HepG2 (cell line): ENCODE results near the gene FCER1G. TPM values are rescaled to one million over a fixed set of nuclear protein-coding genes. Genes with fewer than 3 reads are reported as not detected.

ENCODE experiments used
- GPN1 ChIP-seq: sonication (generic); formaldehyde crosslinking; IDR thresholded peaks from 2 replicates; pipeline ENCODE4 v1.5.1; 2020; ENCODE audit warnings: missing genetic modification reagents, borderline replicate concordance
- KDM1A ChIP-seq: IDR thresholded peaks from 2 replicates; pipeline ENCODE4 v1.6.1; 2016; ENCODE audit warnings: missing compliant biosample characterization
- MXD4 ChIP-seq: IDR thresholded peaks from 2 replicates; pipeline ENCODE4 v1.6.1; 2016; ENCODE audit warnings: mild to moderate bottlenecking, missing biosample characterization, missing genetic modification reagents
- NFKBIZ ChIP-seq: IDR thresholded peaks from 2 replicates; pipeline ENCODE4 v1.6.1; 2018; ENCODE audit warnings: missing genetic modification reagents, missing compliant biosample characterization
- RXRB ChIP-seq: IDR thresholded peaks from 2 replicates; pipeline ENCODE4 v1.6.1; 2016; ENCODE audit warnings: borderline replicate concordance, missing genetic modification reagents, missing compliant biosample characterization
- SATB2 ChIP-seq: sonication (generic); formaldehyde crosslinking; IDR thresholded peaks from 2 replicates; pipeline ENCODE4 v1.5.0; 2020; ENCODE audit warnings: missing genetic modification reagents
- SYNCRIP ChIP-seq: fragments of 200-400 bp; formaldehyde crosslinking; IDR thresholded peaks from 2 replicates; pipeline ENCODE4 v1.6.1; 2018; ENCODE audit warnings: mild to moderate bottlenecking, low read depth, low read length; ENCODE audit not compliant: insufficient read depth
- THAP8 ChIP-seq: sonication (generic); formaldehyde crosslinking; IDR thresholded peaks from 2 replicates; pipeline ENCODE4 v1.5.1; 2020; ENCODE audit warnings: missing genetic modification reagents, mild to moderate bottlenecking, borderline replicate concordance
- ZBTB1 ChIP-seq: sonication (generic); formaldehyde crosslinking; IDR thresholded peaks from 2 replicates; pipeline ENCODE4 v1.4.0; 2020; ENCODE audit warnings: missing genetic modification reagents, borderline replicate concordance
- ZBTB7B ChIP-seq: sonication (generic); formaldehyde crosslinking; IDR thresholded peaks from 2 replicates; pipeline ENCODE4 v1.4.0; 2020; ENCODE audit warnings: missing genetic modification reagents
- ZNF788 ChIP-seq: sonication (generic); formaldehyde crosslinking; IDR thresholded peaks from 2 replicates; pipeline ENCODE4 v1.5.0; 2020; ENCODE audit warnings: mild to moderate bottlenecking, missing genetic modification reagents, borderline replicate concordance
- ZUFSP ChIP-seq: sonication (generic); formaldehyde crosslinking; IDR thresholded peaks from 2 replicates; pipeline ENCODE4 v1.9.0; 2021; ENCODE audit warnings: missing genetic modification reagents, mild to moderate bottlenecking, borderline replicate concordance
- ZXDC ChIP-seq: sonication (generic); formaldehyde crosslinking; IDR thresholded peaks from 2 replicates; pipeline ENCODE4 v1.5.0; 2020; ENCODE audit warnings: mild to moderate bottlenecking, missing genetic modification reagents
- ZZZ3 ChIP-seq: sonication (generic); formaldehyde crosslinking; IDR thresholded peaks from 2 replicates; pipeline ENCODE4 v1.4.0; 2020; ENCODE audit warnings: missing genetic modification reagents, mild to moderate bottlenecking, borderline replicate concordance
- polyA plus RNA-seq, 8 experiments: library from polyadenylated mRNA; depleted of rRNA in 3 of 8; stranded (reverse) in 7 of 8; unstranded in 1 of 8; fragments of >200 nt; fragmentation: Illumina TruSeq in 4 of 8; extraction: Trizol in 4 of 8; gene quantifications; 2 replicates each; pipeline versions ENCODE4 v1.2.1 to v1.2.3, GENCODE V29; 2011 to 2016; ENCODE audit warnings: low read depth in 4 of 8, missing spikeins in 1 of 8, mixed read lengths in 1 of 8; ENCODE audit not compliant: insufficient read depth in 1 of 8
- total RNA-seq, 5 experiments: library from RNA; depleted of rRNA; stranded (reverse); fragments of >200 nt; fragmentation: Illumina TruSeq; extraction: Trizol; gene quantifications; 2 replicates each; pipeline ENCODE4 v1.2.3, GENCODE V29; 2016; ENCODE audit warnings: low read depth in 1 of 5
- TF ChIP-seq, protein P1 (sequence below): sonication (generic); formaldehyde crosslinking; IDR thresholded peaks from 2 replicates; pipeline ENCODE4 v1.8.0; 2022; ENCODE audit warnings: mild to moderate bottlenecking, missing genetic modification reagents, moderate library complexity
- TF ChIP-seq, protein P2 (sequence below): sonication (generic); formaldehyde crosslinking; IDR thresholded peaks from 2 replicates; pipeline ENCODE4 v1.8.1; 2023; ENCODE audit warnings: missing genetic modification reagents, inconsistent platforms, borderline replicate concordance
- TF ChIP-seq, protein P3 (sequence below): IDR thresholded peaks from 2 replicates; pipeline ENCODE4 v1.6.1; 2016
- TF ChIP-seq, protein P4 (sequence below): sonication (generic); formaldehyde crosslinking; IDR thresholded peaks from 2 replicates; pipeline ENCODE4 v1.4.0; 2020; ENCODE audit warnings: missing genetic modification reagents, borderline replicate concordance

Gene FCER1G
- total and polyA plus RNA-seq, 2 of the 13 experiments (the other 11 are each of a cell fraction or from before 2014, with no cell fraction given) = 1.3 to 6.4 TPM

GRCh38 chr1:161219078-161219892 is 4.2 kb downstream of the FCER1G start (continued):
- TF ChIP-seq GPN1 (CRISPR knock-in tag) (no peak), ZZZ3 (no peak), NFKBIZ (CRISPR knock-in tag) (no peak), SATB2 (no peak), ZNF788 (CRISPR knock-in tag) (no peak), ZBTB7B (CRISPR knock-in tag) (no peak; the same call in 1 of the 2 replicates), ZUFSP (CRISPR knock-in tag) (no peak), ZBTB1 (CRISPR knock-in tag) (no peak), KDM1A (no peak), ZXDC (CRISPR knock-in tag) (no peak), MXD4 (no peak), RXRB (CRISPR knock-in tag) (peak; percentile 4; the same call in 1 of the 2 replicates), SYNCRIP (no peak), THAP8 (no peak)
- TF ChIP-seq, protein P1, sequence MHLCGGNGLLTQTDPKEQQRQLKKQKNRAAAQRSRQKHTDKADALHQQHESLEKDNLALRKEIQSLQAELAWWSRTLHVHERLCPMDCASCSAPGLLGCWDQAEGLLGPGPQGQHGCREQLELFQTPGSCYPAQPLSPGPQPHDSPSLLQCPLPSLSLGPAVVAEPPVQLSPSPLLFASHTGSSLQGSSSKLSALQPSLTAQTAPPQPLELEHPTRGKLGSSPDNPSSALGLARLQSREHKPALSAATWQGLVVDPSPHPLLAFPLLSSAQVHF = no peak
- TF ChIP-seq, protein P2, sequence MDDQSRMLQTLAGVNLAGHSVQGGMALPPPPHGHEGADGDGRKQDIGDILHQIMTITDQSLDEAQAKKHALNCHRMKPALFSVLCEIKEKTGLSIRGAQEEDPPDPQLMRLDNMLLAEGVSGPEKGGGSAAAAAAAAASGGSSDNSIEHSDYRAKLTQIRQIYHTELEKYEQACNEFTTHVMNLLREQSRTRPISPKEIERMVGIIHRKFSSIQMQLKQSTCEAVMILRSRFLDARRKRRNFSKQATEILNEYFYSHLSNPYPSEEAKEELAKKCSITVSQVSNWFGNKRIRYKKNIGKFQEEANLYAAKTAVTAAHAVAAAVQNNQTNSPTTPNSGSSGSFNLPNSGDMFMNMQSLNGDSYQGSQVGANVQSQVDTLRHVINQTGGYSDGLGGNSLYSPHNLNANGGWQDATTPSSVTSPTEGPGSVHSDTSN (CRISPR knock-in tag) = no peak
- TF ChIP-seq, protein P3, sequence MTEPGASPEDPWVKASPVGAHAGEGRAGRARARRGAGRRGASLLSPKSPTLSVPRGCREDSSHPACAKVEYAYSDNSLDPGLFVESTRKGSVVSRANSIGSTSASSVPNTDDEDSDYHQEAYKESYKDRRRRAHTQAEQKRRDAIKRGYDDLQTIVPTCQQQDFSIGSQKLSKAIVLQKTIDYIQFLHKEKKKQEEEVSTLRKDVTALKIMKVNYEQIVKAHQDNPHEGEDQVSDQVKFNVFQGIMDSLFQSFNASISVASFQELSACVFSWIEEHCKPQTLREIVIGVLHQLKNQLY (CRISPR knock-in tag) = no peak
- TF ChIP-seq, protein P4, sequence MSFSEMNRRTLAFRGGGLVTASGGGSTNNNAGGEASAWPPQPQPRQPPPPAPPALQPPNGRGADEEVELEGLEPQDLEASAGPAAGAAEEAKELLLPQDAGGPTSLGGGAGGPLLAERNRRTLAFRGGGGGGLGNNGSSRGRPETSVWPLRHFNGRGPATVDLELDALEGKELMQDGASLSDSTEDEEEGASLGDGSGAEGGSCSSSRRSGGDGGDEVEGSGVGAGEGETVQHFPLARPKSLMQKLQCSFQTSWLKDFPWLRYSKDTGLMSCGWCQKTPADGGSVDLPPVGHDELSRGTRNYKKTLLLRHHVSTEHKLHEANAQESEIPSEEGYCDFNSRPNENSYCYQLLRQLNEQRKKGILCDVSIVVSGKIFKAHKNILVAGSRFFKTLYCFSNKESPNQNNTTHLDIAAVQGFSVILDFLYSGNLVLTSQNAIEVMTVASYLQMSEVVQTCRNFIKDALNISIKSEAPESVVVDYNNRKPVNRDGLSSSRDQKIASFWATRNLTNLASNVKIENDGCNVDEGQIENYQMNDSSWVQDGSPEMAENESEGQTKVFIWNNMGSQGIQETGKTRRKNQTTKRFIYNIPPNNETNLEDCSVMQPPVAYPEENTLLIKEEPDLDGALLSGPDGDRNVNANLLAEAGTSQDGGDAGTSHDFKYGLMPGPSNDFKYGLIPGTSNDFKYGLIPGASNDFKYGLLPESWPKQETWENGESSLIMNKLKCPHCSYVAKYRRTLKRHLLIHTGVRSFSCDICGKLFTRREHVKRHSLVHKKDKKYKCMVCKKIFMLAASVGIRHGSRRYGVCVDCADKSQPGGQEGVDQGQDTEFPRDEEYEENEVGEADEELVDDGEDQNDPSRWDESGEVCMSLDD (CRISPR knock-in tag) = no peak
